Lower leg skin (tissue), 4 donors: ENCODE measurements around the gene BANP. TPM values are rescaled to one million over a fixed set of nuclear protein-coding genes. Genes with fewer than 3 reads are reported as not detected.

ENCODE experiments used
- DNase-seq, 2 donors: peaks; one replicate each; pipeline ENCODE4 v3.0.0-alpha.2; 2019; ENCODE audit warnings: low spot score in 2 of 2
- H3K4me3 ChIP-seq: fragments of 200-600 bp; sonication (generic); 2 replicates; pipeline ENCODE4 v1.5.1; 2017; ENCODE audit warnings: mild to moderate bottlenecking, low read depth; ENCODE audit not compliant: poor library complexity, severe bottlenecking
- CTCF ChIP-seq, 3 donors: fragments of 450-650 bp; IDR thresholded peaks; one replicate each; pipeline ENCODE4 v1.5.1; 2016; ENCODE audit warnings: antibody characterized with exemption in 3 of 3, mild to moderate bottlenecking in 3 of 3, moderate library complexity in 2 of 3
- POLR2A ChIP-seq, 2 donors: fragments of 450-650 bp; IDR thresholded peaks; one replicate each; pipeline ENCODE4 v1.6.1; 2016 to 2017; ENCODE audit warnings: antibody characterized with exemption in 2 of 2, mild to moderate bottlenecking in 1 of 2, moderate library complexity in 1 of 2
- WGBS, 2 donors: methylation state at CpG; one replicate each; pipeline ENCODE4 v1.1.5; 2018; 5-methylcytosine and 5-hydroxymethylcytosine counted together
- intact Hi-C: fragments of 100-400 bp; cut with DNase I; formaldehyde crosslinking; loops from one replicate; pipeline ENCODE4 v1.15.0; 2023; ENCODE audit warnings: low total_unique reads
- total RNA-seq, 4 donors: library from RNA; depleted of rRNA; stranded (reverse); fragments of >200 nt; gene quantifications; one replicate each; pipeline ENCODE4 v1.1.0, GENCODE V29; 2016

BANP gene
- total RNA-seq, 4 donors from 2014 or later = 21.6 to 28.7 (median 24.5) TPM

- H3K4me3 ChIP-seq = no peak overlapping the region
- 83 to 86% methylated on average over 29 of the region's 29 CpGs for WGBS, 2 donors
- no peak for TF ChIP-seq CTCF (IDR thresholded peaks at IDR 0.05)
- TF ChIP-seq POLR2A (IDR thresholded peaks at IDR 0.05) = no peak
- intact Hi-C loops = no loop called here
- no peak for DNase-seq
These were observed 115.7 kb downstream of the BANP start for GRCh38 chr16:88066680-88067529.

GRCh38 chr16:88067530-88068411, 116.5 kb downstream of the BANP start:
- TF ChIP-seq CTCF (IDR thresholded peaks at IDR 0.05) (no peak), POLR2A (IDR thresholded peaks at IDR 0.05) (no peak)
- WGBS, 2 donors = 91 to 95% methylated on average over 35 to 36 of the region's 40 CpGs
- no peak for DNase-seq
- H3K4me3 ChIP-seq = no peak overlapping the region
- intact Hi-C loops = loop anchor here (2.0 kb wide), 1 partner anchor 75 kb away; no protein-coding TSS in a partner anchor

- 85 to 91% methylated on average over 24 to 27 of the region's 27 CpGs for WGBS, 2 donors
- no peak for TF ChIP-seq CTCF (IDR thresholded peaks at IDR 0.05)
- no peak for TF ChIP-seq POLR2A (IDR thresholded peaks at IDR 0.05)
- no peak overlapping the region for H3K4me3 ChIP-seq
- intact Hi-C loops = loop anchor here (2.0 kb wide), 1 partner anchor 74 kb away; no protein-coding TSS in a partner anchor
- DNase-seq = no peak
These were observed 117.5 kb downstream of the BANP start for GRCh38 chr16:88068476-88069396.

GRCh38 chr16:88069397-88070168, 118.3 kb downstream of the BANP start:
- H3K4me3 ChIP-seq = no peak overlapping the region
- DNase-seq = no peak
- TF ChIP-seq CTCF (IDR thresholded peaks at IDR 0.05) (no peak), POLR2A (IDR thresholded peaks at IDR 0.05) (no peak)
- WGBS, 2 donors = 84 to 90% methylated on average over 25 of the region's 25 CpGs
- intact Hi-C loops = loop anchor here (2.0 kb wide), 1 partner anchor 73 kb away; no protein-coding TSS in a partner anchor
